ENCODE results near the gene TTYH3.
A peak's percentile ranks its signal among the peaks of the same experiment; 100 is the strongest.

The TTYH3 gene

GRCh38 chr7:2708547-2709310, 76.9 kb downstream of the TTYH3 start:
- DNase-seq (ENCODE audit: low read depth, low spot score) = no peak

- DNase-seq (ENCODE audit: low read depth, low spot score) = peak; percentile 34
Observed at GRCh38 chr7:2709553-2710285, 77.9 kb downstream of the TTYH3 start.

GRCh38 chr7:2710286-2710655, 78.5 kb downstream of the TTYH3 start:
- no peak for DNase-seq (ENCODE audit: low read depth, low spot score)

- no peak for DNase-seq (ENCODE audit: low read depth, low spot score)
Observed at GRCh38 chr7:2710901-2711551, 79.2 kb downstream of the TTYH3 start.

- DNase-seq (ENCODE audit: low read depth, low spot score) = no peak
Observed at GRCh38 chr7:2711895-2712675, 80.3 kb downstream of the TTYH3 start.

GRCh38 chr7:2713370-2713769, 81.6 kb downstream of the TTYH3 start:
- DNase-seq (ENCODE audit: low read depth, low spot score) = no peak

GRCh38 chr7:2713978-2714377, 82.2 kb downstream of the TTYH3 start:
- DNase-seq (ENCODE audit: low read depth, low spot score) = no peak

Measured in activated naive CD8-positive, alpha-beta T cell treated with anti-CD3 and anti-CD28 coated beads, Interleukin-2, amount 50 U/mL, for 16 hours (primary cell).